Kasumi-1 (cell line): Measurements from ENCODE around the gene PBRM1.
A peak's percentile ranks its signal among the peaks of the same experiment; 100 is the strongest.
"Not testable (repeated sequence)": the region's sequence is repeated elsewhere in the genome, so short reads cannot be mapped to it uniquely, and the experiment has no call there.

Experiments
- DNase-seq, 2 experiments: peaks; one replicate each; lab custom pipeline; 2025; lab: John Stamatoyannopoulos, UW

PBRM1 gene

GRCh38 chr3:52536369-52537164, 149.1 kb downstream of the PBRM1 start, which contains the start of gene UQCC5:
Gene UQCC5 (plus strand): TSS chr3:52536605. CDS start chr3:52536756, 151 bp downstream.
- peak; percentile 95 to 97 for DNase-seq

DNA sequence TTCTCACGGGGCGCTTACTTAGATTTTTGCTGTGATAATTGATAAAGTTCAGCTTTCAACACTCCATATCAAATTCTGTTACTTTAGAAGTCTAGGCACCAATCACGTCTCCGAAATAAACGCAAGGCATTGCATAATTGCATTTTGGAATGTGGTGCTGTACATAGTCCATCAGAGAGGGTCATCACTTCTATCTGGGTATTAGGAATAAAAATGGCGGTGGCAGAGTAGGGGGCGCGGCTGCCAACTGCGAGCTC, 149.7 kb downstream of the PBRM1 start:
- DNase-seq, result no peak

GRCh38 chr3:52535411-52536111, 150.2 kb downstream of the PBRM1 start:
- DNase-seq, result no peak

DNA sequence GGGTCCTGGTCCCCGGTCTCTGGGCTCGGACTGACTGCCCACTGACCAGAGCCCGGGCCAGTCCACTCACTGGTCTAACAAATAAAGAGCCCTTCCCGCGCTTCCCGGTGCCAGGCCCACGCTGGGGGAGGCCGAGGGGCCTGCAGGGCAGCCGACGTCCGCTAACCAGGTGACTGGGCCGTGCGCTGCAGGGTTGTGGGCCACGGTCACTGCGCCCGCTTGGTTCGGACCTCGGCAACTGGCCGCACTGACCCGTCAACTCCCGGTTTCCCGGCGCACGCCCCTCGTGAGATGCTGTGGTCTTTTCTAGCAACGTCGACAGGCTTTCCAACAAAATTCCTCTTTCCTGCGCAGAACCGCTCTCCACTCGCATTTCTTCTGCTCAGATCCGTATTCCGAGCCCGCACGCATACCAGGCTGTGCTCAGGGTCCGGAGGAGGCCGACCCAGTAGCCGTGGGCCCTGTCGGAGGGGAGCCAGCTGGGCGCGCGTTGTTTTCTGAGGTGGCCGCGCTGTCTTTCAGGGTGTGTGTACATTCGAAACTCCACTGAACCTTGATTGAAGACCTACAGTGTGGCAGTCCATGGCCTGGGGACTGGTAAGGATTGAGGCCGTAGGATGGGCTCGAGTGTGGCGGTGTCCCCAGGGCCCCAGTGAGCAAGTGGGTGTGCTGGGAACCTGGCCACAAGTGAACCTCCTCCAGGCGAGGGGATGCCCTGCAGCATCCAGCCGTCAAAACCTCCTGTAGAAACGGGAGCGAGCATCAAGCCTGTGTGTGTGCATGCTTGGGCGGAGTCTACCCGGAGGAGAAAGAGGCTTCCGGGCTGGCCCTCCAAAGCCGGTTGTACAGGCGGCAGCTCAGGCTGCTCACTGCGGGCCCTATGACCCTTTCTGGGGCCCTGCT, 151.2 kb downstream of the PBRM1 start:
- DNase-seq, result no peak

DNA sequence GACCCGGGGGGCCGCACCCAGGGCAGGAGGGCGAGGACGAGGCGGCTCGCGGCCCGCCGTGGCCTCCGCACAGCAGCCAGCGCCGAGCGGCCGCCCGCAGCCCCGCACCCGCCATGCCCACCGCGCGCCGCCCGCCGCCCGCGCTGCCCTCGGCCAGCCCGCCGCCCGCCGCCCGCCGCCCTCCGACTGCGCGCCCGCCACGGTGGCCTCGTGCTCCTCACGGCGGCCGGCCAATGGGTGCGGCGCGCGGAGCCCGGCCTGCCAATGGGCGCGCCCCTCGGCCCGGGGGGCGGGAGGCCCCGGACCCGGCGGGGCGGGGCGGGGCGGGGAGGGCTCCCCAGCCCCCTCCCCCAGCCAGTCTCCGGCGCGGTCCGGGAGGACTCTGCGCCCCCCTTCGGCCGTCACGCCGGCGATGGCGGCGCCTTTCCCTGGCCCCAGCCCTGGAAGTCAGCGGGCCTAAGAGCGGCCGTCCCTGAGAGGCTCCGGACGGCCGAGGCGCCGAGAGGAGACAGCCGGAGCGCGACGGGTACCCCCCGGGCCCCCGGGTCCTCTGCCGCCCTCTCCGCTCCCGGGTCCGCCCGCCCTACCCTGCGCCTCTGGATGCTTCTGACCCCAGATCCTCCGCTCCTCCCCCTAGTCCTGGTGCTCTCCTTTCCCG, 152.0 kb downstream of the PBRM1 start, which contains the start of gene NT5DC2:
NT5DC2 (minus strand) TSS at position 235 of the 658 bp plus-strand sequence; CDS start at position 115, 120 bp downstream.
- peak; percentile 26 to 34 for DNase-seq

DNA sequence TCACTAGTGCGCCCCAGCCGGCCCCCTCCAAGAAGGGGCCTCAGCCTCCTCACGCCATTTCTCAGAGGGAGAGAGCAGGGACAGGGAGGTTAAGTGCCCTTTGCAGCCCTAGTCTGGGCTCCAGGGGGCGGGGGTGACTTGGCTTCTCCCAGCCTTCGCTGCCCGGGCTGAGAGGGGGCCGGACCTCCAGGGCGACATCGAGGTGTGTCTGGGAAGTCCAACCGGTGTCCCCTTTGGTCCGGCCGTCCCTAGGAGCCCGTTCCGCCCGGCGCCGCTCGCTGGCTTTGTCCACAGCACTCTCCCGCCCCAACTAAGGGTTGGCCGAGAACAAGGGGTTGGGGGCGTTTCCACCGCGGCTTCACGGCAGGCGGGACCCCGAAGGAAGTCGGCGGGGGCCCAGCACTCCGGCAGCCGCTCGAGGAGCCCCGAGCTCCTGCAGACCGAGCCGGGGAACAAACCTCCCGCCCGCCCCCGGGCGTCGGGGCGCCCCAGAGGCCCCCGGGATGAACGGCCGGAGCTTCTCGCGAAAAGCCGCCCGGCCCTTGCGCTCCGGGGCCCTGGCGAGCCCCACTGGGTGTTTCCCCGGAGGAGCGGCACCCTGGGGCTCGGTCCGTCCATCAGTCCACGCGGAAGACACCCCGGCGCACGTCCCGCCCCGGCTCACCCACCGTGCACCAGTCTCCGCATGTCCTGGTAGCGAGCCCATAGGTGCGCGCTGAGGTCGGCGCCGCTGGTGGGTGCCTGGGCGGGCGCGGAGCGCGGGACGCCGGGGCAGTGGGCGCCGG, 152.7 kb downstream of the PBRM1 start:
- no peak for DNase-seq

GRCh38 chr3:52532517-52532837, 153.2 kb downstream of the PBRM1 start:
- peak; percentile 12 to 13 for DNase-seq

DNA sequence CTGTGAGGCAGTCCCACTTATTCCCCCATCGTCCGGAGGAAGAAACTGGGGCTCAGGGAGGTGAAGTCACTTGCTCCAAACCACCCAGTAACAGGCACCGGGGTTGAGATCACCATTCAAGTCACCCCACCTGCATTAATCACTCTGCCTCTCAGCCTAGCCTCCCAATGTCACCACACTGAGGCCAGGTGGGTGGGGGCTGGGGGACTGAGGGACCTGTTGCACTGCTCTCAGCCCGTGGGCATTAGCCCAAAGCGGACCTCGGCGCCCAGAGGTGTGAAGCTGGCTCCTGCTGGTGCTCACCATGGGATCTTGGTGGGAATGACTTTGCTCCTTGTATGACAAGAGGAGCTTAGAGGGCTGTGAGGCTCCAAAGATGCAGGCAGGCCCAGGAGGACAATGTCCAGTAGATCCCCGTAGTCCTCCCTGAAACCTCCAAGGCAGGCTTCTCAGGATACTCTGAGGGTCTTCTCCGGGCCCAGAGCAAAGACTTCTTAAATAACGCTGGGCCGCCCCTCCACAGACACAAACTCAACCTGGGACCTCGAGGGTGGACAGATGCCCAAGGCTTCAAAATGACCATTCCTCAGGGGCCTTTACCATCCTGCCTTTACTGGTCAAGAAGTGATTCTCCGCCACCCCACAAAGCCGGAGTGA, 153.7 kb downstream of the PBRM1 start:
- DNase-seq, result no peak

- DNase-seq, result no peak
These were observed 154.5 kb downstream of the PBRM1 start for GRCh38 chr3:52530918-52531826.

GRCh38 chr3:52529376-52530333, 156.1 kb downstream of the PBRM1 start:
- DNase-seq, result no peak

DNA sequence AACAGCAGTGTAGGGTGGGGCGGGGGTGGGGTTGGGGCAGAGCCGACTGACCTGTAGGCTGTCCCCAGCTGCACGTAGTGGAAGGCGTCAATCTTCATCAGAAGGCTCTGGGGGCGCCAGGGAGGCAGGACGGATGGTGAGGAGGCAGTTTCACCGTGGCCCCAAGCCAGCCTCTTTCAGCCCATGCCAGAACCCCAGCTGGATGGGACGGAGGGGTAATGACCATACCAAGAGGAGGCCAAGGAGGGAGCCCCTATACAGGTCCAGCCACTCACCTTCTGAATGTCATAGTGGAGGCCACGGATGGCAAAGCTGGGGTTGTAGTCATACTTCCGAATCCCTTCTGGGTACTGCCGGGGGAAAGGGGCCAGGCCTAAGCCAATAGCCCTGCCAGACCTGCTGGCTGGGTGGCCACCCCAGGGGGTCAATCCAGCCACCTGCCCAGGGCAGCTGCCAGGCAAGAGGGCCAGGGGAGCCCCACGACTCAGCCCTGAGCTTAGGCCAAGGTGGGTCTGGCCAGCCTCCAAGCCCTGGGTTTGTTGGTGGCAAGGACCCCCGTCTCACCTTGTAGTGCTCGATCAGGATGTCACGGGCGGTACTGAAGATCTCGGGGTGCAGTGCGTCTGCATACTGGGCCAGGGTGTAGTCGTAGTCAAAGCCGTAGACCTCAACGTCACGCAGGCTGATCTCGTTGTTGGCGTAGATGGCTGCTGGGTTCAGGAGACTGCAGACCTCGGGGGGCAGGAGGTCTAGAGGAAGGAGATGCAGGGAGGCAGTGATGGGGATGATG, 156.9 kb downstream of the PBRM1 start:
- DNase-seq, result no peak

DNA sequence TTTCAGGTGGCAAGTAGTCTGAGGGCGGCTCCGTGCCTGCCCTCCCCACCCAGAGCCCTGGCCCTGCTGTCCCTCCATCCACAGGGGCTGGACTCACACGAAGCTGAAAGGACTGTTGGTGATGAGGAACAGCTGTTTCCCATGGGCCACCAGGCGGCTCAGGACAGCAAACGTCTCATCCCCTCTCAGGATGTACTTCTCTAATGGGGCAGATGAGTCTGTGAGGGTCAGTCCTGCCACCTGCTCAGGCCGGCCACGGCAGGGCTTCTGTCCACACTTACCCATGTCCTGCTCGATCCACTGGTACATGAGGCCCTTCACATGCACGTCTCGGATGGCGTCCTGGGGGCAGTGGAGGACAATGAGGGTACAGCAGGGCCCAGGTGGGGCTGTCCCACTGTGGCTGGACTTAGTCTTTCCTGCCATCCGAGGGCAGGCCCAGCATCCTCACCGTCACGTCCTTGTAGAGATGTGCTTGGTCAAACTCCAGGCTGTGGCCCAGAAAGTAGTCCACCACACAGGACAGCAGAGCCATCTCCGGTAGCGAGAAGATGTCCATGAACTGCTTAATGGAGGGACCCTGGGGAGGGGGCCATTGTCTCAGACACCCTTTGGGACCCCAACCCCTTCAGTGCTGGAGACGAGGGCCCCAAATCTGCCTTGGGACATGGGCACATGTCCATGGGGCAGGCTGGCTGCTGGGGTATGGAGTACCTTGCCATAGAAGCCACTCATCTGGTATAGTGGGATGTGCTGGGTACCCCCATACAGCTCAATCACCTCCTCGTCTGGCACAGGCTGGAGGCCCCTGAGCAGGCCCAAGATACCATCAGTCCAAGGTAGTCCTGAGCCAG, 157.8 kb downstream of the PBRM1 start:
- no peak for DNase-seq

GRCh38 chr3:52527039-52527731, 158.5 kb downstream of the PBRM1 start:
- no peak for DNase-seq

GRCh38 chr3:52526671-52527038, 159.1 kb downstream of the PBRM1 start:
- DNase-seq, result not testable (repeated sequence)

GRCh38 chr3:52525680-52526561, 159.8 kb downstream of the PBRM1 start:
- DNase-seq, result no peak
